ENCODE data around the gene IGSF1.
"Not testable (repeated sequence)": the region's sequence is repeated elsewhere in the genome, so short reads cannot be mapped to it uniquely, and the experiment has no call there.

IGSF1 gene

GRCh38 chrX:131271826-131272225 is 17.3 kb downstream of the IGSF1 start:
- DNase-seq (ENCODE audit: low read depth), result no peak

GRCh38 chrX:131271274-131271673 is 17.8 kb downstream of the IGSF1 start:
- DNase-seq (ENCODE audit: low read depth), result no peak

- DNase-seq (ENCODE audit: low read depth), result no peak
Measured at GRCh38 chrX:131270080-131270479, 19.0 kb downstream of the IGSF1 start.

GRCh38 chrX:131264665-131265064 is 24.4 kb downstream of the IGSF1 start:
- DNase-seq (ENCODE audit: low read depth), result no peak

GRCh38 chrX:131264053-131264452 is 25.1 kb downstream of the IGSF1 start:
- no peak for DNase-seq (ENCODE audit: low read depth)

GRCh38 chrX:131262738-131263679 is 26.1 kb downstream of the IGSF1 start:
- no peak for DNase-seq (ENCODE audit: low read depth)

GRCh38 chrX:131262200-131262599 is 26.9 kb downstream of the IGSF1 start:
- DNase-seq (ENCODE audit: low read depth), result no peak

- DNase-seq (ENCODE audit: low read depth), result no peak
Measured at GRCh38 chrX:131257367-131257766, 31.7 kb downstream of the IGSF1 start.

GRCh38 chrX:131250984-131251738 is 37.9 kb downstream of the IGSF1 start:
- DNase-seq (ENCODE audit: low read depth), result not testable (repeated sequence)

GRCh38 chrX:131239057-131239456 is 50.0 kb downstream of the IGSF1 start:
- DNase-seq (ENCODE audit: low read depth), result no peak

GRCh38 chrX:131237363-131237762 is 51.7 kb downstream of the IGSF1 start:
- DNase-seq (ENCODE audit: low read depth), result no peak

GRCh38 chrX:131235768-131236545 is 53.1 kb downstream of the IGSF1 start:
- no peak for DNase-seq (ENCODE audit: low read depth)

GRCh38 chrX:131227608-131228007 is 61.5 kb downstream of the IGSF1 start:
- DNase-seq (ENCODE audit: low read depth), result no peak

GRCh38 chrX:131226591-131226990 is 62.5 kb downstream of the IGSF1 start:
- DNase-seq (ENCODE audit: low read depth), result no peak

GRCh38 chrX:131225078-131225477 is 64.0 kb downstream of the IGSF1 start:
- no peak for DNase-seq (ENCODE audit: low read depth)

All from fibroblast of gingiva (primary cell).